Rectal smooth muscle tissue (tissue), 1 donor: ENCODE results near the gene PIK3CB.

ENCODE experiments used
- H3K27ac ChIP-seq: one replicate; pipeline ENCODE4 v1.7.0; 2013; ENCODE audit warnings: low read depth, low read length, inconsistent platforms
- H3K27me3 ChIP-seq: one replicate; pipeline ENCODE4 v1.7.0; 2013; ENCODE audit warnings: low read length; ENCODE audit not compliant: control insufficient read depth, insufficient read depth
- H3K36me3 ChIP-seq: one replicate; pipeline ENCODE4 v1.7.0; 2013; ENCODE audit warnings: low read length; ENCODE audit not compliant: control insufficient read depth, insufficient read depth
- H3K4me1 ChIP-seq: one replicate; pipeline ENCODE4 v1.7.0; 2013; ENCODE audit warnings: low read length; ENCODE audit not compliant: control insufficient read depth, insufficient read depth
- H3K4me3 ChIP-seq: one replicate; pipeline ENCODE4 v1.7.0; 2013; ENCODE audit warnings: low read length
- H3K9ac ChIP-seq: one replicate; pipeline ENCODE4 v1.7.0; 2013; ENCODE audit warnings: low read length

PIK3CB gene

GRCh38 chr3:138646008-138646407 lies 188.7 kb downstream of the PIK3CB start:
- H3K27ac ChIP-seq: no peak overlapping the region

GRCh38 chr3:138642927-138643253 lies 191.8 kb downstream of the PIK3CB start:
- Histone ChIP-seq H3K4me1 (no peaks in the 10 kb centered on the region), H3K27me3 (no peaks in the 10 kb centered on the region), H3K27ac (no peak overlapping the region), H3K4me3 (no peak overlapping the region), H3K9ac (no peak overlapping the region), H3K36me3 (no peaks in the 10 kb centered on the region)

More at GRCh38 chr3:138646008-138646407, 188.7 kb downstream of the PIK3CB start:
- no peak overlapping the region for H3K4me3 ChIP-seq
- H3K9ac ChIP-seq: no peak overlapping the region
- peaks cover 12% of the 10 kb centered on the region for H3K36me3 ChIP-seq
- H3K27me3 ChIP-seq: no peaks in the 10 kb centered on the region
- no peaks in the 10 kb centered on the region for H3K4me1 ChIP-seq

- Histone ChIP-seq H3K27me3 (no peaks in the 10 kb centered on the region), H3K9ac (no peak overlapping the region), H3K4me3 (no peak overlapping the region), H3K4me1 (no peaks in the 10 kb centered on the region), H3K27ac (no peak overlapping the region), H3K36me3 (no peaks in the 10 kb centered on the region)
Observed at GRCh38 chr3:138642226-138642926, 192.4 kb downstream of the PIK3CB start.

GRCh38 chr3:138640537-138640936 lies 194.2 kb downstream of the PIK3CB start:
- H3K4me3 ChIP-seq: no peak overlapping the region
- H3K36me3 ChIP-seq: no peaks in the 10 kb centered on the region
- no peak overlapping the region for H3K27ac ChIP-seq
- no peaks in the 10 kb centered on the region for H3K4me1 ChIP-seq
- no peaks in the 10 kb centered on the region for H3K27me3 ChIP-seq
- H3K9ac ChIP-seq: no peak overlapping the region

- Histone ChIP-seq H3K9ac (no peak overlapping the region), H3K36me3 (no peaks in the 10 kb centered on the region), H3K27ac (no peak overlapping the region), H3K27me3 (no peaks in the 10 kb centered on the region), H3K4me1 (no peaks in the 10 kb centered on the region), H3K4me3 (no peak overlapping the region)
Observed at GRCh38 chr3:138638641-138639040, 196.1 kb downstream of the PIK3CB start.

GRCh38 chr3:138629526-138629925 lies 205.2 kb downstream of the PIK3CB start:
- H3K36me3 ChIP-seq: no peaks in the 10 kb centered on the region
- H3K27ac ChIP-seq: no peak overlapping the region
- H3K4me1 ChIP-seq: no peaks in the 10 kb centered on the region
- no peak overlapping the region for H3K4me3 ChIP-seq
- H3K27me3 ChIP-seq: no peaks in the 10 kb centered on the region
- no peak overlapping the region for H3K9ac ChIP-seq

GRCh38 chr3:138625707-138626365 lies 208.9 kb downstream of the PIK3CB start:
- H3K27me3 ChIP-seq: no peaks in the 10 kb centered on the region
- H3K4me1 ChIP-seq: no peaks in the 10 kb centered on the region
- no peak overlapping the region for H3K27ac ChIP-seq
- no peak overlapping the region for H3K4me3 ChIP-seq
- no peak overlapping the region for H3K9ac ChIP-seq
- no peaks in the 10 kb centered on the region for H3K36me3 ChIP-seq

- no peaks in the 10 kb centered on the region for H3K27me3 ChIP-seq
- no peak overlapping the region for H3K4me3 ChIP-seq
- H3K27ac ChIP-seq: no peak overlapping the region
Observed at GRCh38 chr3:138624518-138624917, 210.2 kb downstream of the PIK3CB start.

GRCh38 chr3:138620431-138620830 lies 214.3 kb downstream of the PIK3CB start:
- H3K9ac ChIP-seq: no peak overlapping the region
- no peak overlapping the region for H3K27ac ChIP-seq
- no peaks in the 10 kb centered on the region for H3K36me3 ChIP-seq
- no peaks in the 10 kb centered on the region for H3K27me3 ChIP-seq
- no peaks in the 10 kb centered on the region for H3K4me1 ChIP-seq
- H3K4me3 ChIP-seq: no peak overlapping the region

More at GRCh38 chr3:138624518-138624917, 210.2 kb downstream of the PIK3CB start:
- Histone ChIP-seq H3K36me3 (no peaks in the 10 kb centered on the region), H3K4me1 (no peaks in the 10 kb centered on the region), H3K9ac (no peak overlapping the region)

- Histone ChIP-seq H3K27ac (no peak overlapping the region), H3K4me1 (no peaks in the 10 kb centered on the region), H3K9ac (no peak overlapping the region), H3K27me3 (no peaks in the 10 kb centered on the region), H3K36me3 (no peaks in the 10 kb centered on the region), H3K4me3 (no peak overlapping the region)
Observed at GRCh38 chr3:138615462-138615861, 219.3 kb downstream of the PIK3CB start.

- no peaks in the 10 kb centered on the region for H3K4me1 ChIP-seq
- H3K9ac ChIP-seq: no peak overlapping the region
- peak overlapping the region; percentile 95 for H3K4me3 ChIP-seq
- H3K27ac ChIP-seq: peak overlapping the region; percentile 97
- no peaks in the 10 kb centered on the region for H3K36me3 ChIP-seq
- H3K27me3 ChIP-seq: no peaks in the 10 kb centered on the region
Observed at GRCh38 chr3:138609898-138610266, 224.8 kb downstream of the PIK3CB start.

GRCh38 chr3:138608322-138609135 lies 226.2 kb downstream of the PIK3CB start, which contains the start of gene FAIM:
Gene FAIM, plus strand, starts transcription at chr3:138608771. Its CDS starts 10,956 bp downstream, at chr3:138619727.
- H3K36me3 ChIP-seq: no peaks in the 10 kb centered on the region
- H3K27ac ChIP-seq: peak within 1 kb of the TSS; percentile 97
- peak within 1 kb of the TSS; percentile 95 for H3K4me3 ChIP-seq
- H3K4me1 ChIP-seq: no peaks in the 10 kb centered on the region
- H3K9ac ChIP-seq: peak within 1 kb of the TSS; percentile 81
- no peaks in the 10 kb centered on the region for H3K27me3 ChIP-seq
